NCI-H2107 (cell line): ENCODE results near the gene PRICKLE3.
"Not testable (repeated sequence)": the region's sequence is repeated elsewhere in the genome, so short reads cannot be mapped to it uniquely, and the experiment has no call there.

Source experiments
- DNase-seq: peaks from one replicate; lab custom pipeline; 2025; lab: John Stamatoyannopoulos, UW

The PRICKLE3 gene

GRCh38 chrX:49155900-49156837, 30.0 kb downstream of the PRICKLE3 start:
- peak; percentile 77 for DNase-seq

- DNase-seq = peak; percentile 50
These were observed 30.8 kb downstream of the PRICKLE3 start for GRCh38 chrX:49155243-49155899.

- no peak for DNase-seq
These were observed 32.7 kb downstream of the PRICKLE3 start for GRCh38 chrX:49153467-49153866.

- not testable (repeated sequence) for DNase-seq
These were observed 36.9 kb downstream of the PRICKLE3 start for GRCh38 chrX:49149291-49149690.

- DNase-seq = not testable (repeated sequence)
These were observed 37.6 kb downstream of the PRICKLE3 start for GRCh38 chrX:49148390-49149100.

- DNase-seq = no peak
These were observed 38.2 kb downstream of the PRICKLE3 start for GRCh38 chrX:49147936-49148335.

GRCh38 chrX:49147282-49147681, 38.9 kb downstream of the PRICKLE3 start:
- DNase-seq = no peak

- not testable (repeated sequence) for DNase-seq
These were observed 43.0 kb downstream of the PRICKLE3 start for GRCh38 chrX:49143154-49143553.

- DNase-seq = not testable (repeated sequence)
These were observed 43.9 kb downstream of the PRICKLE3 start for GRCh38 chrX:49142264-49142663.

- DNase-seq = no peak
These were observed 46.5 kb downstream of the PRICKLE3 start for GRCh38 chrX:49139713-49140112.

GRCh38 chrX:49137492-49137891, 48.7 kb downstream of the PRICKLE3 start:
- DNase-seq = no peak

- no peak for DNase-seq
These were observed 52.4 kb downstream of the PRICKLE3 start for GRCh38 chrX:49133759-49134158.

GRCh38 chrX:49132275-49132674, 53.9 kb downstream of the PRICKLE3 start:
- not testable (repeated sequence) for DNase-seq

GRCh38 chrX:49129427-49129826, 56.7 kb downstream of the PRICKLE3 start:
- no peak for DNase-seq

- not testable (repeated sequence) for DNase-seq
These were observed 58.4 kb downstream of the PRICKLE3 start for GRCh38 chrX:49127742-49128258.
